Spinal cord (tissue), 10 donors: Measurements from ENCODE around the gene ADAMTSL3. TPM values are rescaled to one million over a fixed set of nuclear protein-coding genes. Genes with fewer than 3 reads are reported as not detected.
"Not testable (repeated sequence)": the region's sequence is repeated elsewhere in the genome, so short reads cannot be mapped to it uniquely, and the experiment has no call there.

Experiments
- DNase-seq, 6 donors: peaks; one replicate each; pipeline versions ENCODE4 v3.0.0 to v3.0.0-alpha.2; 2013 to 2015; ENCODE audit warnings: low spot score in 6 of 6, low read depth in 4 of 6
- H3K27ac ChIP-seq: one replicate; pipeline ENCODE4 v1.5.1; 2013; ENCODE audit warnings: low read depth, low read length, control low read depth
- H3K27me3 ChIP-seq: one replicate; pipeline ENCODE4 v1.6.1; 2013; ENCODE audit warnings: low read length; ENCODE audit not compliant: control insufficient read depth, insufficient read depth
- H3K36me3 ChIP-seq: one replicate; pipeline ENCODE4 v1.6.1; 2013; ENCODE audit warnings: low read length; ENCODE audit not compliant: control insufficient read depth, insufficient read depth
- H3K4me1 ChIP-seq: one replicate; pipeline ENCODE4 v1.6.1; 2013; ENCODE audit warnings: low read length; ENCODE audit not compliant: control insufficient read depth, insufficient read depth
- H3K4me3 ChIP-seq: one replicate; pipeline ENCODE4 v1.5.1; 2013; ENCODE audit warnings: low read depth, low read length, control low read depth
- H3K9me3 ChIP-seq: one replicate; pipeline ENCODE4 v1.6.1; 2013; ENCODE audit warnings: low read length; ENCODE audit not compliant: control insufficient read depth, insufficient read depth
- WGBS: methylation state at CpG from one replicate; pipeline ENCODE4 v1.1.5; 2013; ENCODE audit warnings: missing lambda C conversion rate; ENCODE audit not compliant: insufficient coverage; 5-methylcytosine and 5-hydroxymethylcytosine counted together
- polyA plus RNA-seq, 2 donors: library from polyadenylated mRNA; unstranded; fragments of 120-200 nt; gene quantifications; one replicate each; pipeline ENCODE4 v1.2.1, GENCODE V29; 2013; ENCODE audit not compliant: insufficient read length in 2 of 2
- small RNA-seq: library from RNA; depleted of rRNA; stranded (forward); fragments of <200 nt; gene quantifications from one replicate; pipeline ENCODE3, GENCODE V24; 2014; ENCODE audit warnings: low replicate concordance
- total RNA-seq, 2 donors: library from RNA; depleted of rRNA in 1 of 2; stranded (reverse); fragments of 120-200 nt in 1 of 2; fragments of >200 nt in 1 of 2; gene quantifications; one replicate each; pipeline versions ENCODE4 v1.2.3 to v1.2.4, GENCODE V29; 2013 to 2014
- donor health status: healthy.

Gene ADAMTSL3
- total and polyA plus RNA-seq, 4 donors: 3.6 to 25.2 (median 12.0) TPM

- not testable (repeated sequence) for H3K4me1 ChIP-seq, DNase-seq, H3K27me3 ChIP-seq, H3K36me3 ChIP-seq, H3K27ac ChIP-seq, H3K9me3 ChIP-seq, H3K4me3 ChIP-seq
- no CpG with 5 or more reads among the region's 3 CpGs for WGBS
Observed at GRCh38 chr15:84086071-84086470, 432.1 kb downstream of the ADAMTSL3 start.

Small RNAs within 50 kb of the gene (small RNA-seq; reads per million reads assigned to genes)
- gene RNU6-1339P (not detected), gene RNU6-401P (not detected)

Other genes with a start within 250 kb of the ADAMTSL3 start
- gene SH3GL3, start 206.8 kb upstream of the ADAMTSL3 start, total RNA-seq: 100 to 1,000 TPM in 1 of 2 donors, 10 to 100 TPM in 1; 46.6 to 105 TPM
- gene SH3GL3, start 206.8 kb upstream of the ADAMTSL3 start, polyA plus RNA-seq: 10 to 100 TPM; 84.8 to 94.1 TPM